ENCODE results near the gene CMSS1.
A peak's percentile ranks its signal among the peaks of the same experiment; 100 is the strongest.

The CMSS1 gene

DNA sequence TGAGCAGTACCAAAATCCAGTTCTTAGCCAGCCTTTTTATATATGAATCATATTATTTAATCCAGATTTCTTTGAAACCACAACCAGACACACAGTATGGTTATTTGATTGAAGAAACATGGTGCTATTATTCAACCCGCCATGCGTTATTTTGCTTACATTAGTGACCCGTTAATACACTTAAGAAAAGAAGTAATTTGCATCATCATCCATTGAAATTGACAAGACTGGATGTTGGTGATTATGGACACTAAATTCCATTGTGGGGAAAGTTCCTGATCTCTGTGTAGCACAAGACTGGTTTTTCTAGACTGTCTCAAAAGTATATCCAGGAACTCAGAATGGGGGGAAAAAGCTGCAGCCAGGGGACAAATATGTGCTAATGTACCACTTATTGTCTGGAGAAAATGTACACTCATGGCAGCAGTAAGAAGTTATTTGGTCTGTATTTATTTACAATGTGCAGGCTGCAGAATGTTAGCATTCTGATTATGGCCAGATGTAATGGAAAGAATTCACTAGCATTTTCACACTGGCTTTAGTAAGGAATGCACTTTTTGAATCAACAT lies 216.3 kb downstream of the CMSS1 start:
- peak; percentile 21 to 40 for DNase-seq (ENCODE audit: low read depth in 2 of 2)
- TF ChIP-seq CTCF (IDR thresholded peaks at IDR 0.05; ENCODE audit: low read depth, low read length) = no peak

DNA sequence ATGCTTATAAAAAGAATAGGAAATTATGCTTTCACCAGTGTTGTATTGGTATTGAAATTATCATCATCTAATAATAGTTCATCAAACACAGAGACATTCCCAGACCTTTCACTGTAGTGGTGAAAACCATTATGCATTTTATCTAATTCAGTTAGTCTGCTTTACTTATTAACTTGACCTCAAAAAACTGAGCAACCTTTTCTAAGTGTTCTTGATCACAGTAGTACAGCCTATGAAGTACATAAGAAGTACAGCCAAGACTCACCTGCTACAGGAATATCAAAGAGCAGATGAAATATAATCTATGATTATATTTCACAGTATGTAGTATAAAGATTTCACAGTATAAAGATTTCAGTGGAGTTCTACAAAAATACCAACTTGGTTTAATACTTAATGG lies 221.4 kb downstream of the CMSS1 start:
- TF ChIP-seq CTCF (IDR thresholded peaks at IDR 0.05; ENCODE audit: low read depth, low read length) = no peak
- no peak overlapping the region for H3K4me3 ChIP-seq (replicated peaks in 1 of 2; ENCODE audit: low read depth in 2 of 2, low read length in 2 of 2)
- DNase-seq (ENCODE audit: low read depth in 2 of 2) = no peak

More for the DNA sequence above, 216.3 kb downstream of the CMSS1 start:
- H3K4me3 ChIP-seq (replicated peaks in 1 of 2; ENCODE audit: low read depth in 2 of 2, low read length in 2 of 2) = no peak overlapping the region

DNA sequence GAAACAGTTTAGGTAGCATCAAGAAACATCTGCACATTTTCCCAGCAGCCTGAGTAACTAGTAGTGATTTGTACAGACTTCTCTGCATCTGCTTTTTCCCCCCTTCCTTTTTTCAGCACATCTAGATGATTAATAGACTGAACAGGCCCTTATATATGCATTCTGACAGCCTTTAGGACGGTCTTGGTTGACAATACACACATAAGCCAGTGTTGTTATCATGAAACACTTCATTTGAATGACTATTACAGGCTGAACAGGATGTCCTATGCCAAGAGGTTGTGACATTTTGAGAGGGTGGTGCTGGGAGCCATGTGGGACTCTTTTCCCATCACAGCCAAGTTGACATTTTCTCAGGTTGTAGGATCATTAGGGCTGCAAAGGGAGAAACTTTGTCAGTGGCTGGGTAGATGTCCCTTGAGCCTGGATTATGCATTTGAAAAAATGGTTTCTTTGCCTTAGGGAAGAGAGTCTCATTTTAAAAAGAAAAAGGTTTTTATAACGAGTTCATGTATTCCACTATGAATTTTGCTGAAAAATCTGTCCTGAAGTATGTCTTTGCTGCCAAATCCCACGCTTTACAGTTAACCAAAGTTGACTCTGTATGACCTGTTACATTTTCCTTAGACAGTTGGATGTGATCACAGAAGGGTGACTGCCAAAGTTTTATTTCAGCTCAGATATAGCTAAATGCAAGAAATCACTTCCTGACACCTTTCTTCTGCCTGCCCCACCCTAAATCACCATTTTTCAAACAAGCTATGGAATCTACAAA lies 223.0 kb downstream of the CMSS1 start:
- H3K4me3 ChIP-seq (replicated peaks in 1 of 2; ENCODE audit: low read depth in 2 of 2, low read length in 2 of 2) = no peak overlapping the region
- DNase-seq (ENCODE audit: low read depth in 2 of 2) = peak; percentile 78 to 83
- TF ChIP-seq CTCF (IDR thresholded peaks at IDR 0.05; ENCODE audit: low read depth, low read length) = no peak

DNA sequence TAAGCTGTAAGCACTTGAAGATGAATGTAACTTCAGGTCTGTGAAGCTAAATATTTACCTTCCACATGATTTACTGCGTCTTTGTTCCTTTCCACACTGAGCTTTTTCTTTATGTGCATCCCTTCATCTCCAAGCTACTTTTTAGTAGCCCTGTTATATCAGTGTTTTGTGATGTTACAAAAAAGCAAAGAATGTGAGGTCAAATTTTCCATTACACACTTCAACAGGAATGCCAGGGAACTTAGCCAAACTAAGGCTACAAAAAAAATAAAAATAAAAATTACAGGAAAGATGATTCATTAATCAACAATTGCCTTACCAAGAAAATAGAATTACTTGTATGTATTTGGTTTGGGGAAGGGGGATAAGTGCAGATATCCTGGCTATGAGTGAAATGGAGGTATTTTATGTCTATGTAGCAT lies 223.7 kb downstream of the CMSS1 start:
- DNase-seq (ENCODE audit: low read depth in 2 of 2) = peak; percentile 95 to 97

GRCh38 chr3:100042166-100042981 lies 224.7 kb downstream of the CMSS1 start:
- no peak overlapping the region for H3K4me3 ChIP-seq (replicated peaks in 1 of 2; ENCODE audit: low read depth in 2 of 2, low read length in 2 of 2)
- DNase-seq (ENCODE audit: low read depth in 2 of 2) = peak; percentile 91 to 96
- TF ChIP-seq CTCF (IDR thresholded peaks at IDR 0.05; ENCODE audit: low read depth, low read length) = no peak

More for the DNA sequence above, 223.7 kb downstream of the CMSS1 start:
- H3K4me3 ChIP-seq (replicated peaks in 1 of 2; ENCODE audit: low read depth in 2 of 2, low read length in 2 of 2) = no peak overlapping the region
- TF ChIP-seq CTCF (IDR thresholded peaks at IDR 0.05; ENCODE audit: low read depth, low read length) = no peak

GRCh38 chr3:100043271-100043670 lies 225.6 kb downstream of the CMSS1 start:
- no peak for TF ChIP-seq CTCF (IDR thresholded peaks at IDR 0.05; ENCODE audit: low read depth, low read length)

More at GRCh38 chr3:100043271-100043670, 225.6 kb downstream of the CMSS1 start:
- peak in 1 of 2 donors; percentile 19 for DNase-seq (ENCODE audit: low read depth in 2 of 2)
- H3K4me3 ChIP-seq (replicated peaks in 1 of 2; ENCODE audit: low read depth in 2 of 2, low read length in 2 of 2) = no peak overlapping the region
